Measurements from ENCODE around the gene GSTA1.
"Not testable (repeated sequence)": the region's sequence is repeated elsewhere in the genome, so short reads cannot be mapped to it uniquely, and the experiment has no call there.

Gene GSTA1

GRCh38 chr6:52808660-52809059 is 5.0 kb upstream of the GSTA1 start:
- DNase-seq (ENCODE audit: low read depth) = no peak

GRCh38 chr6:52802806-52803205 is 810 bp downstream of the GSTA1 start:
- no peak for DNase-seq (ENCODE audit: low read depth)

- DNase-seq (ENCODE audit: low read depth) = no peak
Observed at GRCh38 chr6:52801188-52801841, 2.3 kb downstream of the GSTA1 start.

- not testable (repeated sequence) for DNase-seq (ENCODE audit: low read depth)
Observed at GRCh38 chr6:52799272-52799671, 4.3 kb downstream of the GSTA1 start.

- DNase-seq (ENCODE audit: low read depth) = not testable (repeated sequence)
Observed at GRCh38 chr6:52794366-52794765, 9.2 kb downstream of the GSTA1 start.

- no peak for DNase-seq (ENCODE audit: low read depth)
Observed at GRCh38 chr6:52790861-52791260, 12.8 kb downstream of the GSTA1 start.

- DNase-seq (ENCODE audit: low read depth) = not testable (repeated sequence)
Observed at GRCh38 chr6:52789658-52790057, 14.0 kb downstream of the GSTA1 start.

GRCh38 chr6:52788478-52788877 is 15.1 kb downstream of the GSTA1 start:
- no peak for DNase-seq (ENCODE audit: low read depth)

- no peak for DNase-seq (ENCODE audit: low read depth)
Observed at GRCh38 chr6:52787917-52788316, 15.7 kb downstream of the GSTA1 start.

GRCh38 chr6:52786249-52786956 is 17.2 kb downstream of the GSTA1 start:
- DNase-seq (ENCODE audit: low read depth) = no peak

GRCh38 chr6:52782696-52783274 is 20.8 kb downstream of the GSTA1 start:
- not testable (repeated sequence) for DNase-seq (ENCODE audit: low read depth)

- not testable (repeated sequence) for DNase-seq (ENCODE audit: low read depth)
Observed at GRCh38 chr6:52782209-52782608, 21.4 kb downstream of the GSTA1 start.

- no peak for DNase-seq (ENCODE audit: low read depth)
Observed at GRCh38 chr6:52779237-52779636, 24.4 kb downstream of the GSTA1 start.

GRCh38 chr6:52776711-52777351 is 26.8 kb downstream of the GSTA1 start:
- DNase-seq (ENCODE audit: low read depth) = not testable (repeated sequence)

- DNase-seq (ENCODE audit: low read depth) = not testable (repeated sequence)
Observed at GRCh38 chr6:52769399-52769798, 34.2 kb downstream of the GSTA1 start.

- DNase-seq (ENCODE audit: low read depth) = not testable (repeated sequence)
Observed at GRCh38 chr6:52767658-52768057, 36.0 kb downstream of the GSTA1 start.

- not testable (repeated sequence) for DNase-seq (ENCODE audit: low read depth)
Observed at GRCh38 chr6:52763322-52763916, 40.2 kb downstream of the GSTA1 start, which contains the start of gene GSTA2. Gene GSTA2, minus strand, starts transcription at chr6:52763475. Its CDS starts 5,528 bp downstream, at chr6:52757947.

GRCh38 chr6:52761673-52762491 is 41.7 kb downstream of the GSTA1 start:
- not testable (repeated sequence) for DNase-seq (ENCODE audit: low read depth)

- no peak for DNase-seq (ENCODE audit: low read depth)
Observed at GRCh38 chr6:52760105-52760765, 43.4 kb downstream of the GSTA1 start.

- DNase-seq (ENCODE audit: low read depth) = no peak
Observed at GRCh38 chr6:52759085-52759484, 44.5 kb downstream of the GSTA1 start.

Data from HS-5 (cell line).